Upper lobe of left lung (tissue), 4 donors: ENCODE measurements around the gene KRT24.

Source experiments
- CTCF ChIP-seq, 6 experiments: fragments of 450-650 bp in 4 of 6; fragments of 200-600 bp in 2 of 6; sonication (generic) in 2 of 6; IDR thresholded peaks; one replicate each; pipeline ENCODE4 v1.5.1; 2016 to 2019; ENCODE audit warnings: antibody characterized with exemption in 6 of 6
- EP300 ChIP-seq, 4 donors: sonication (generic); formaldehyde crosslinking; IDR thresholded peaks; one replicate each; pipeline ENCODE4 v1.5.1; 2017; ENCODE audit warnings: antibody characterized with exemption in 4 of 4, control low read depth in 2 of 4
- POLR2A ChIP-seq, 4 donors: fragments of 450-650 bp; IDR thresholded peaks; one replicate each; pipeline ENCODE4 v1.5.1; 2016 to 2017; ENCODE audit warnings: antibody characterized with exemption in 4 of 4, mild to moderate bottlenecking in 2 of 4
- POLR2AphosphoS5 ChIP-seq, 2 donors: sonication (generic); formaldehyde crosslinking; IDR thresholded peaks; one replicate each; pipeline ENCODE4 v1.5.1; 2017; ENCODE audit warnings: antibody characterized with exemption in 2 of 2

DNA sequence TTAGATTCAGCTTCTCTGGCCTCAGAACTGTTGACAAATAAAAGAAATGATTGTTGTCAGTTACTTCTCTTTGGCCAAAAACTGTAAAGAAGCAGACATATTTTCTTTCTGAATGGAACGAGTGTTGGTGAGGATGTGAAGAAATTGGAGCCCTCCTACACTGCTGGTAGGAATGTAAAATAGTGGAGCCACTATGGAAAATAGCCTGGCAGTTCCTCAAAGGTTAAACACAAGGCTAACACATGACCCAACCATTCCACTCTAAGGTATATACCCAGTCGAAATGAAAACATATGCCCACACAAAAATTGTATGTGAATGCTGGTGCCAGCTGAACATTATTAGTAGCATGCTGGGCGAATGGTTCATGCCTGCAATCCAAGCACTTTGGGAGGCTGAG, 14.2 kb upstream of the KRT24 start:
- TF ChIP-seq CTCF (IDR thresholded peaks at IDR 0.05) (no peak), EP300 (IDR thresholded peaks at IDR 0.05) (no peak), POLR2AphosphoS5 (IDR thresholded peaks at IDR 0.05) (no peak), POLR2A (IDR thresholded peaks at IDR 0.05) (no peak)
